ENCODE data around the gene MYOM3. TPM values are rescaled to one million over a fixed set of nuclear protein-coding genes. Genes with fewer than 3 reads are reported as not detected.

The MYOM3 gene
- total and polyA plus RNA-seq, 2 of the 13 experiments (the other 11 are each of a cell fraction or from before 2014, with no cell fraction given) = 5.8 to 15.3 TPM

DNA sequence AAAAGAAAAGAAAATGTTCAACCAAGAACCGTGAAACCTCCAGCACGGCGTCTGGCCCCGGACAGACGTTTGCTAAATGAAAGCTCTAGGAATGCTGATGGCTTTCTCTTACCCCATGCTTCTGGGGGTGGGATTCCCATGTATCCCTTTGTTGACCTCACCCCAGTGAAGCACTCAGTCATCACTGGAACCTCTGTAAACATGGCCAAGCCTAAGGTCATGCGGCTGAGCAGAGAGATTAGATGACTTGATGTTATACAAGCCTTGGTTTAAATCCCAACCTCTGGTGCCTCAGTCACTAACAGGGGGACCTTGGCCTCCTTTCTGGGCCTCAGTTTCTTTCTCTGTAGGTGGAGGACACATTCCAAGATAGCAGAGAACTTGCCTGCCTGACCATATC, 2.8 kb upstream of the MYOM3 start (continued):
- TF ChIP-seq SOX5 (CRISPR knock-in tag; IDR thresholded peaks at IDR 0.05; ENCODE audit: borderline replicate concordance) (peak; percentile 53; the same call in 1 of the 2 replicates), EHMT2 (IDR thresholded peaks at IDR 0.05; ENCODE audit: borderline replicate concordance, low read depth, low read length) (no peak), NR2C2 (CRISPR knock-in tag; IDR thresholded peaks at IDR 0.05; ENCODE audit: borderline replicate concordance) (no peak), FOXK1 (CRISPR knock-in tag; IDR thresholded peaks at IDR 0.05; ENCODE audit: borderline replicate concordance, low read depth) (peak; percentile 52; the same call in 1 of the 2 replicates), FOXA1 (IDR thresholded peaks at IDR 0.05) (no peak), FOXA1 (CRISPR knock-in tag; IDR thresholded peaks at IDR 0.05) (peak; percentile 88), NR2F1 (CRISPR knock-in tag; IDR thresholded peaks at IDR 0.05) (peak in 1 of 2 experiments; percentile 54; a peak in 1 of 4 replicates), GLI4 (CRISPR knock-in tag; IDR thresholded peaks at IDR 0.05; ENCODE audit: borderline replicate concordance) (no peak), SP5 (CRISPR knock-in tag; IDR thresholded peaks at IDR 0.05; ENCODE audit: borderline replicate concordance, low read depth) (peak; percentile 66), HNRNPH1 (optimal IDR thresholded peaks at IDR 0.05; ENCODE audit: low read depth, low read length) (no peak), PHB2 (IDR thresholded peaks at IDR 0.05; ENCODE audit: partially characterized antibody) (no peak), FOXJ3 (CRISPR knock-in tag; IDR thresholded peaks at IDR 0.05; ENCODE audit: borderline replicate concordance) (0 out of 2 replicates have a peak, but pooled peaks have one; percentile 27), RXRA (CRISPR knock-in tag; IDR thresholded peaks at IDR 0.05) (peak; percentile 33; the same call in 1 of the 2 replicates), ZNF773 (CRISPR knock-in tag; IDR thresholded peaks at IDR 0.05; ENCODE audit: borderline replicate concordance) (no peak), PAF1 (CRISPR knock-in tag; IDR thresholded peaks at IDR 0.05) (no peak), RXRB (CRISPR knock-in tag; IDR thresholded peaks at IDR 0.05; ENCODE audit: borderline replicate concordance) (peak; percentile 81; the same call in 1 of the 2 replicates), NCOA2 (CRISPR knock-in tag; IDR thresholded peaks at IDR 0.05) (peak; percentile 34; the same call in 1 of the 2 replicates)
- TF ChIP-seq, protein P1, sequence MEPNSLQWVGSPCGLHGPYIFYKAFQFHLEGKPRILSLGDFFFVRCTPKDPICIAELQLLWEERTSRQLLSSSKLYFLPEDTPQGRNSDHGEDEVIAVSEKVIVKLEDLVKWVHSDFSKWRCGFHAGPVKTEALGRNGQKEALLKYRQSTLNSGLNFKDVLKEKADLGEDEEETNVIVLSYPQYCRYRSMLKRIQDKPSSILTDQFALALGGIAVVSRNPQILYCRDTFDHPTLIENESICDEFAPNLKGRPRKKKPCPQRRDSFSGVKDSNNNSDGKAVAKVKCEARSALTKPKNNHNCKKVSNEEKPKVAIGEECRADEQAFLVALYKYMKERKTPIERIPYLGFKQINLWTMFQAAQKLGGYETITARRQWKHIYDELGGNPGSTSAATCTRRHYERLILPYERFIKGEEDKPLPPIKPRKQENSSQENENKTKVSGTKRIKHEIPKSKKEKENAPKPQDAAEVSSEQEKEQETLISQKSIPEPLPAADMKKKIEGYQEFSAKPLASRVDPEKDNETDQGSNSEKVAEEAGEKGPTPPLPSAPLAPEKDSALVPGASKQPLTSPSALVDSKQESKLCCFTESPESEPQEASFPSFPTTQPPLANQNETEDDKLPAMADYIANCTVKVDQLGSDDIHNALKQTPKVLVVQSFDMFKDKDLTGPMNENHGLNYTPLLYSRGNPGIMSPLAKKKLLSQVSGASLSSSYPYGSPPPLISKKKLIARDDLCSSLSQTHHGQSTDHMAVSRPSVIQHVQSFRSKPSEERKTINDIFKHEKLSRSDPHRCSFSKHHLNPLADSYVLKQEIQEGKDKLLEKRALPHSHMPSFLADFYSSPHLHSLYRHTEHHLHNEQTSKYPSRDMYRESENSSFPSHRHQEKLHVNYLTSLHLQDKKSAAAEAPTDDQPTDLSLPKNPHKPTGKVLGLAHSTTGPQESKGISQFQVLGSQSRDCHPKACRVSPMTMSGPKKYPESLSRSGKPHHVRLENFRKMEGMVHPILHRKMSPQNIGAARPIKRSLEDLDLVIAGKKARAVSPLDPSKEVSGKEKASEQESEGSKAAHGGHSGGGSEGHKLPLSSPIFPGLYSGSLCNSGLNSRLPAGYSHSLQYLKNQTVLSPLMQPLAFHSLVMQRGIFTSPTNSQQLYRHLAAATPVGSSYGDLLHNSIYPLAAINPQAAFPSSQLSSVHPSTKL (CRISPR knock-in tag; IDR thresholded peaks at IDR 0.05) = peak; percentile 56; the same call in 1 of the 2 replicates
- TF ChIP-seq, protein P2, sequence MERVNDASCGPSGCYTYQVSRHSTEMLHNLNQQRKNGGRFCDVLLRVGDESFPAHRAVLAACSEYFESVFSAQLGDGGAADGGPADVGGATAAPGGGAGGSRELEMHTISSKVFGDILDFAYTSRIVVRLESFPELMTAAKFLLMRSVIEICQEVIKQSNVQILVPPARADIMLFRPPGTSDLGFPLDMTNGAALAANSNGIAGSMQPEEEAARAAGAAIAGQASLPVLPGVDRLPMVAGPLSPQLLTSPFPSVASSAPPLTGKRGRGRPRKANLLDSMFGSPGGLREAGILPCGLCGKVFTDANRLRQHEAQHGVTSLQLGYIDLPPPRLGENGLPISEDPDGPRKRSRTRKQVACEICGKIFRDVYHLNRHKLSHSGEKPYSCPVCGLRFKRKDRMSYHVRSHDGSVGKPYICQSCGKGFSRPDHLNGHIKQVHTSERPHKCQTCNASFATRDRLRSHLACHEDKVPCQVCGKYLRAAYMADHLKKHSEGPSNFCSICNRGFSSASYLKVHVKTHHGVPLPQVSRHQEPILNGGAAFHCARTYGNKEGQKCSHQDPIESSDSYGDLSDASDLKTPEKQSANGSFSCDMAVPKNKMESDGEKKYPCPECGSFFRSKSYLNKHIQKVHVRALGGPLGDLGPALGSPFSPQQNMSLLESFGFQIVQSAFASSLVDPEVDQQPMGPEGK (CRISPR knock-in tag; IDR thresholded peaks at IDR 0.05) = 0 out of 2 replicates have a peak, but pooled peaks have one; percentile 36
- TF ChIP-seq, protein P3, sequence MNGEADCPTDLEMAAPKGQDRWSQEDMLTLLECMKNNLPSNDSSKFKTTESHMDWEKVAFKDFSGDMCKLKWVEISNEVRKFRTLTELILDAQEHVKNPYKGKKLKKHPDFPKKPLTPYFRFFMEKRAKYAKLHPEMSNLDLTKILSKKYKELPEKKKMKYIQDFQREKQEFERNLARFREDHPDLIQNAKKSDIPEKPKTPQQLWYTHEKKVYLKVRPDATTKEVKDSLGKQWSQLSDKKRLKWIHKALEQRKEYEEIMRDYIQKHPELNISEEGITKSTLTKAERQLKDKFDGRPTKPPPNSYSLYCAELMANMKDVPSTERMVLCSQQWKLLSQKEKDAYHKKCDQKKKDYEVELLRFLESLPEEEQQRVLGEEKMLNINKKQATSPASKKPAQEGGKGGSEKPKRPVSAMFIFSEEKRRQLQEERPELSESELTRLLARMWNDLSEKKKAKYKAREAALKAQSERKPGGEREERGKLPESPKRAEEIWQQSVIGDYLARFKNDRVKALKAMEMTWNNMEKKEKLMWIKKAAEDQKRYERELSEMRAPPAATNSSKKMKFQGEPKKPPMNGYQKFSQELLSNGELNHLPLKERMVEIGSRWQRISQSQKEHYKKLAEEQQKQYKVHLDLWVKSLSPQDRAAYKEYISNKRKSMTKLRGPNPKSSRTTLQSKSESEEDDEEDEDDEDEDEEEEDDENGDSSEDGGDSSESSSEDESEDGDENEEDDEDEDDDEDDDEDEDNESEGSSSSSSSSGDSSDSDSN (CRISPR knock-in tag; IDR thresholded peaks at IDR 0.05) = no peak
- TF ChIP-seq, protein P4, sequence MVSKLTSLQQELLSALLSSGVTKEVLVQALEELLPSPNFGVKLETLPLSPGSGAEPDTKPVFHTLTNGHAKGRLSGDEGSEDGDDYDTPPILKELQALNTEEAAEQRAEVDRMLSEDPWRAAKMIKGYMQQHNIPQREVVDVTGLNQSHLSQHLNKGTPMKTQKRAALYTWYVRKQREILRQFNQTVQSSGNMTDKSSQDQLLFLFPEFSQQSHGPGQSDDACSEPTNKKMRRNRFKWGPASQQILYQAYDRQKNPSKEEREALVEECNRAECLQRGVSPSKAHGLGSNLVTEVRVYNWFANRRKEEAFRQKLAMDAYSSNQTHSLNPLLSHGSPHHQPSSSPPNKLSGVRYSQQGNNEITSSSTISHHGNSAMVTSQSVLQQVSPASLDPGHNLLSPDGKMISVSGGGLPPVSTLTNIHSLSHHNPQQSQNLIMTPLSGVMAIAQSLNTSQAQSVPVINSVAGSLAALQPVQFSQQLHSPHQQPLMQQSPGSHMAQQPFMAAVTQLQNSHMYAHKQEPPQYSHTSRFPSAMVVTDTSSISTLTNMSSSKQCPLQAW (CRISPR knock-in tag; IDR thresholded peaks at IDR 0.05) = no peak

Measured in HepG2 (cell line).